IMR-90 (cell line): ENCODE data around the gene CHCHD2. TPM values are rescaled to one million over a fixed set of nuclear protein-coding genes. Genes with fewer than 3 reads are reported as not detected.

Experiments used
- ATAC-seq: fragments of 200-7000 bp; cut with Tn5 transposase; 2 replicates; pipeline ENCODE4 v1.9.1; 2020; ENCODE audit warnings: low read depth, mild to moderate bottlenecking, moderate library complexity
- BruUV-seq: library from RNA; stranded (reverse); fragments of 400-500 nt; replicated peaks from 2 replicates; lab custom pipeline; 2021; lab: Mats Ljungman, UMichigan
- CTCF ChIA-PET: fragments of 300-600 bp; formaldehyde crosslinking; extraction: SDS; loops from one replicate; lab custom pipeline; 2021; ENCODE audit warnings: antibody characterized with exemption; lab: Yijun Ruan, JAX
- POLR2A ChIA-PET: fragments of 300-600 bp; sonication (Branson Sonifier 250); formaldehyde crosslinking; loops from one replicate; lab custom pipeline; 2022; ENCODE audit warnings: antibody characterized with exemption; ENCODE audit not compliant: unreplicated experiment; lab: Charles Lee
- DNase-seq: peaks from one replicate; pipeline ENCODE4 v3.0.0; 2013
- H2AFZ ChIP-seq: replicated peaks from 2 replicates; pipeline ENCODE3; 2013; ENCODE audit warnings: low read length, mild to moderate bottlenecking; ENCODE audit not compliant: poor library complexity
- H2AK5ac ChIP-seq: 2 replicates; pipeline ENCODE4 v1.6.1; 2013; ENCODE audit warnings: low read depth, low read length, inconsistent platforms
- H2AK9ac ChIP-seq: replicated peaks from 2 replicates; pipeline ENCODE3; 2013; ENCODE audit warnings: mild to moderate bottlenecking, low read depth, low read length, moderate library complexity; ENCODE audit not compliant: poor library complexity
- H2BK120ac ChIP-seq: 2 replicates; pipeline ENCODE4 v1.6.1; 2013; ENCODE audit warnings: low read depth, low read length, inconsistent platforms
- H2BK15ac ChIP-seq: 3 replicates; pipeline ENCODE4 v1.6.1; 2013; ENCODE audit warnings: low read depth, low read length, inconsistent platforms
- H2BK20ac ChIP-seq: 2 replicates; pipeline ENCODE4 v1.6.1; 2013; ENCODE audit warnings: low read depth, mild to moderate bottlenecking, inconsistent platforms, low read length, moderate library complexity
- H2BK5ac ChIP-seq: 2 replicates; pipeline ENCODE4 v1.6.1; 2013; ENCODE audit warnings: mild to moderate bottlenecking, low read depth, low read length, inconsistent platforms; ENCODE audit not compliant: poor library complexity, severe bottlenecking
- H3K14ac ChIP-seq: replicated peaks from 2 replicates; pipeline ENCODE4 v1.6.1; 2013; ENCODE audit warnings: low read depth, low read length, inconsistent platforms
- H3K18ac ChIP-seq: 2 replicates; pipeline ENCODE4 v1.6.1; 2013; ENCODE audit warnings: low read depth, low read length, control low read depth
- H3K23ac ChIP-seq: 2 replicates; pipeline ENCODE4 v1.6.1; 2013; ENCODE audit warnings: low read depth, low read length, inconsistent platforms
- H3K27ac ChIP-seq: 2 replicates; pipeline ENCODE4 v1.5.1; 2013; ENCODE audit warnings: mild to moderate bottlenecking, control low read depth, low read length; ENCODE audit not compliant: insufficient read depth
- H3K27me3 ChIP-seq: 2 replicates; pipeline ENCODE4 v1.6.1; 2013; ENCODE audit warnings: low read length; ENCODE audit not compliant: control insufficient read depth, insufficient read depth
- H3K36me3 ChIP-seq: 2 replicates; pipeline ENCODE4 v1.6.1; 2013; ENCODE audit warnings: low read length, mixed read lengths; ENCODE audit not compliant: control insufficient read depth, insufficient read depth
- H3K4ac ChIP-seq: 2 replicates; pipeline ENCODE4 v1.6.1; 2013; ENCODE audit warnings: low read depth, low read length, inconsistent platforms
- H3K4me1 ChIP-seq: 2 replicates; pipeline ENCODE4 v1.6.1; 2013; ENCODE audit warnings: low read length, mixed read lengths; ENCODE audit not compliant: control insufficient read depth, insufficient read depth
- H3K4me2 ChIP-seq: 2 replicates; pipeline ENCODE4 v1.6.1; 2013; ENCODE audit warnings: low read depth, mild to moderate bottlenecking, control low read depth, low read length, moderate library complexity
- H3K4me3 ChIP-seq: 2 replicates; pipeline ENCODE4 v1.5.1; 2013; ENCODE audit warnings: low read depth, mild to moderate bottlenecking, control low read depth, low read length, moderate library complexity; ENCODE audit not compliant: insufficient read depth
- H3K56ac ChIP-seq: 2 replicates; pipeline ENCODE4 v1.6.1; 2013; ENCODE audit warnings: low read length, inconsistent platforms; ENCODE audit not compliant: insufficient read depth; ENCODE audit errors: extremely low read depth
- H3K79me1 ChIP-seq, 2 experiments: 2 replicates each; pipeline ENCODE4 v1.6.1; 2013; ENCODE audit warnings: low read length in 2 of 2, inconsistent platforms in 1 of 2, low read depth in 1 of 2
- H3K9ac ChIP-seq: 2 replicates; pipeline ENCODE4 v1.6.1; 2013; ENCODE audit warnings: low read depth, low read length, control low read depth
- H3K9me1 ChIP-seq: 2 replicates; pipeline ENCODE4 v1.6.1; 2013; ENCODE audit warnings: low read length, inconsistent platforms; ENCODE audit not compliant: insufficient read depth
- H3K9me3 ChIP-seq: 2 replicates; pipeline ENCODE4 v1.6.1; 2013; ENCODE audit warnings: low read length; ENCODE audit not compliant: control insufficient read depth, insufficient read depth
- H4K20me1 ChIP-seq: 2 replicates; pipeline ENCODE4 v1.6.1; 2013; ENCODE audit warnings: low read length, inconsistent platforms; ENCODE audit not compliant: insufficient read depth
- H4K5ac ChIP-seq: 2 replicates; pipeline ENCODE4 v1.6.1; 2013; ENCODE audit warnings: mild to moderate bottlenecking, low read depth, low read length, control low read depth
- H4K8ac ChIP-seq, 2 experiments: 2 replicates each; pipeline ENCODE4 v1.6.1; 2013; ENCODE audit warnings: low read depth in 2 of 2, low read length in 2 of 2, control low read depth in 1 of 2, inconsistent platforms in 1 of 2
- H4K91ac ChIP-seq: 2 replicates; pipeline ENCODE4 v1.6.1; 2013; ENCODE audit warnings: low read depth, low read length, inconsistent platforms; ENCODE audit not compliant: insufficient read depth
- CHD1 ChIP-seq: IDR thresholded peaks from 2 replicates; pipeline ENCODE4 v1.6.1; 2012; ENCODE audit warnings: low read depth, low read length, improper control_type of control experiment
- MAZ ChIP-seq: IDR thresholded peaks from 2 replicates; pipeline ENCODE4 v1.6.1; 2012; ENCODE audit warnings: low read depth, mild to moderate bottlenecking, low read length, improper control_type of control experiment, moderate library complexity, borderline replicate concordance
- MXI1 ChIP-seq: IDR thresholded peaks from 2 replicates; pipeline ENCODE4 v1.6.1; 2012; ENCODE audit warnings: low read depth, mild to moderate bottlenecking, low read length, moderate library complexity, borderline replicate concordance
- SMC3 ChIP-seq: fragments of 150-350 bp; IDR thresholded peaks from 2 replicates; pipeline ENCODE4 v1.6.1; 2016; ENCODE audit warnings: low read depth, mild to moderate bottlenecking, antibody characterized with exemption, low read length, moderate library complexity
- WGBS, 2 experiments: methylation state at CpG; one replicate each; pipeline versions ENCODE4 v1.1.5 to v1.1.7; 2013; ENCODE audit warnings: missing lambda C conversion rate in 2 of 2; ENCODE audit not compliant: insufficient read length in 1 of 2; ENCODE audit errors: extremely low coverage in 2 of 2; 5-methylcytosine and 5-hydroxymethylcytosine counted together
- dilution Hi-C: fragments of 300-500 bp; cut with HindIII; formaldehyde crosslinking; loops from one replicate; pipeline ENCODE4 v1.14.3; 2018; ENCODE audit warnings: low sequenced_read_pairs; ENCODE audit not compliant: unreplicated experiment
- in situ Hi-C: fragments of 300-500 bp; cut with MboI; formaldehyde crosslinking; loops from 3 replicates; pipeline ENCODE4 v1.14.3; 2019; ENCODE audit warnings: low sequenced_read_pairs, inconsistent platforms, mixed read lengths
- intact Hi-C: fragments of 100-400 bp; cut with micrococcal nuclease; formaldehyde crosslinking; loops from 2 replicates; pipeline ENCODE4 v1.10.0; 2022
- polyA plus RNA-seq, 3 experiments: library from polyadenylated mRNA; depleted of rRNA; stranded (reverse); fragments of >200 nt; gene quantifications; 2 replicates each; pipeline ENCODE4 v1.2.3, GENCODE V29; 2012; ENCODE audit warnings: low replicate concordance in 1 of 3
- total RNA-seq: library from RNA; depleted of rRNA; stranded (reverse); fragments of >200 nt; gene quantifications from 2 replicates; pipeline ENCODE4 v1.2.3, GENCODE V29; 2012
- TF ChIP-seq, protein P1 (sequence below): fragments of 150-350 bp; IDR thresholded peaks from 2 replicates; pipeline ENCODE4 v1.6.1; 2017; ENCODE audit warnings: mild to moderate bottlenecking, antibody characterized with exemption, low read length, low read depth

The CHCHD2 gene
- total and polyA plus RNA-seq, 2 of the 4 experiments (the other 2 are of a cell fraction): 423 to 522 TPM

- ChIA-PET CTCF (interaction anchor here (0.6 kb wide), 1 partner anchor 75 kb away, joined by 3 read pairs; no protein-coding TSS in a partner anchor), POLR2A (no interaction called here)
- TF ChIP-seq SMC3: no peak
- no peak for TF ChIP-seq MAZ
- TF ChIP-seq MXI1: no peak
- no peak for TF ChIP-seq CHD1
- TF ChIP-seq, protein P1, sequence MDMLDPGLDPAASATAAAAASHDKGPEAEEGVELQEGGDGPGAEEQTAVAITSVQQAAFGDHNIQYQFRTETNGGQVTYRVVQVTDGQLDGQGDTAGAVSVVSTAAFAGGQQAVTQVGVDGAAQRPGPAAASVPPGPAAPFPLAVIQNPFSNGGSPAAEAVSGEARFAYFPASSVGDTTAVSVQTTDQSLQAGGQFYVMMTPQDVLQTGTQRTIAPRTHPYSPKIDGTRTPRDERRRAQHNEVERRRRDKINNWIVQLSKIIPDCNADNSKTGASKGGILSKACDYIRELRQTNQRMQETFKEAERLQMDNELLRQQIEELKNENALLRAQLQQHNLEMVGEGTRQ: no peak
- Histone ChIP-seq H3K9me1 (no peaks in the 10 kb centered on the region), H3K4ac (peak overlapping the region; percentile 9; the same call in 1 of the 2 replicates), H2AK5ac (peak overlapping the region; percentile 15; the same call in 1 of the 2 replicates), H4K91ac (peak overlapping the region; percentile 35; the same call in 1 of the 2 replicates), H2AFZ (no peak overlapping the region), H3K27ac (peak overlapping the region; percentile 59), H2BK5ac (peak overlapping the region; percentile 77), H3K9ac (peak overlapping the region; percentile 33; the same call in 1 of the 2 replicates), H3K23ac (peak overlapping the region; percentile 47; the same call in 1 of the 2 replicates), H3K79me1 (peaks cover 12 to 33% of the 10 kb centered on the region in 2 experiments), H3K14ac (0 out of 2 replicates have a peak overlapping the region, but pooled peaks have one; percentile 36), H3K9me3 (no peaks in the 10 kb centered on the region), H4K8ac (peak overlapping the region; percentile 3 to 94; a peak in 3 of 4 replicates), H3K4me3 (no peak overlapping the region), H2BK20ac (peak overlapping the region; percentile 12; the same call in 1 of the 2 replicates), H2BK15ac (no peak overlapping the region), H2AK9ac (no peak overlapping the region), H3K4me2 (no peak overlapping the region; the same call in 1 of the 2 replicates), H3K18ac (no peak overlapping the region; the same call in 1 of the 2 replicates), H2BK120ac (peak overlapping the region; percentile 56; the same call in 1 of the 2 replicates), H4K20me1 (peaks cover 17% of the 10 kb centered on the region; the same call in 1 of the 2 replicates), H3K36me3 (peaks cover 18% of the 10 kb centered on the region), H3K56ac (no peak overlapping the region), H3K27me3 (no peaks in the 10 kb centered on the region), H3K4me1 (peaks cover 9% of the 10 kb centered on the region), H4K5ac (peak overlapping the region; percentile 28; the same call in 1 of the 2 replicates)
- in situ Hi-C loops: no loop called here
- no peak for ATAC-seq
- no CpG with 5 or more reads among the region's 7 CpGs for WGBS, 2 experiments
- BruUV-seq: TSS peak; percentile 82
- no peak for DNase-seq
- intact Hi-C loops: loop anchor here (2.0 to 5.0 kb wide), 2 partner anchors 17 to 36 kb away; no protein-coding TSS in a partner anchor
- dilution Hi-C loops: no loop called here
These were observed 42.8 kb downstream of the CHCHD2 start for GRCh38 chr7:56063500-56063881.
